AML-193 (cell line): ENCODE results near the gene CMTM3.
A peak's percentile ranks its signal among the peaks of the same experiment; 100 is the strongest.
"Not testable (repeated sequence)": the region's sequence is repeated elsewhere in the genome, so short reads cannot be mapped to it uniquely, and the experiment has no call there.

Experiments
- DNase-seq, 2 experiments: peaks; one replicate each; lab custom pipeline; 2025; lab: John Stamatoyannopoulos, UW

Gene CMTM3, protein sequence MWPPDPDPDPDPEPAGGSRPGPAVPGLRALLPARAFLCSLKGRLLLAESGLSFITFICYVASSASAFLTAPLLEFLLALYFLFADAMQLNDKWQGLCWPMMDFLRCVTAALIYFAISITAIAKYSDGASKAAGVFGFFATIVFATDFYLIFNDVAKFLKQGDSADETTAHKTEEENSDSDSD

DNA sequence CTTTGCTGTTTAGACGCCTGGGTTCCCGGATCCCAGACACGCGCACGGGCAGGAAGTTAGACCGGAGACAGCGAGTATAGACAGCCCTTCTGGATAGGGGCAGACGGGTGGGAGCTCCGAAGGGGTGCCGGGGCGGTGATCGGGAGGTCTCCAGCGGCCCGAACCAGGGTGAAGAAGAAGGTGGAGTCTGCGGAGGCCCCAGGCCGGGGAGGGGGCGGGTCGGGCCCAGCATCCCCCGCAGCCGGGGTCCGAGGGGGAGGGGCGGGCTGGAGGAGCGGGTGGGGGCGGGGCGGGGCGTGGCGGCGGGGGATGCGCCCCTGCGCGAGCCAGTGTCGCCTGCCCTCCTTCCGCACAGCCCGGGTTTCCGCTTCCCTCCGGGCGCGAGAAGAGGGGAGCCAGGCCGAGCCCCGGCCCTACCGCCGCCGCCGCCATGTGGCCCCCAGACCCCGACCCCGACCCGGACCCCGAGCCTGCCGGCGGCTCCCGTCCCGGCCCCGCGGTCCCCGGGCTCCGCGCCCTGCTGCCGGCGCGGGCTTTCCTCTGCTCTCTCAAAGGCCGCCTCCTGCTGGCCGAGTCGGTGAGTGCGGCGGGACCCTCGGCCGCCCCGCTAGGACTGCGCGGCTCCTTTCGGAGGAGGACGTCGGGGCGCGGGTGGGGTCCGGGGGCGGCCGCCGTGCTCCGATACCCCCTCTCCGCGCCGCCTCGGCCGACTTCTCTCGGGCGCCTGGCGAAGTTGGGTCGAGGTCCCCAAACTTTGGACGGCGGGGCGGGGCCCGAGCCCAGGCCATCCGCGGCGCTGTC is at the start of gene CMTM3:
TSS of gene CMTM3 (plus strand) at position 329 of the 801 bp plus-strand sequence. CDS start at position 431, 102 bp downstream.
- DNase-seq: peak; percentile 28 to 51

DNA sequence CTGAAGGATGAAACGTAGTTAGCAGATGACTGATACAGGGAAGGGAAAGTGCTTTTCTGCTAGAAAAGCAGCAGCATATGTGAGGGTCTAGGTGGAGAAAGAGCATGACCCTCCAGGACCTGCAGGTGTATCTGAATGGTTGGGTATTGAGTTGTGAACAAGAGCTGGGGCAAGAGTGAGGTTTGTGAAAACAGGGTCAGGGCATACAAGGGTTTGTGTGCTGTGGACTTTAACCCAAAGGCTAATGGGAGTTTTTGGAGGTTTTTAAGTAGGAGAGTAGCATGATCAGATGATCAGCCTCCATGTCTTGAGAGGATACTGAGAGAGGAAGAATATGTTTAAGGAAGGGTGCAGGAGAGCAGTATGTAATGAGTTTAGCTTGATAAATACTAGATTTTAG is 44.4 kb upstream of the CMTM3 start:
- no peak for DNase-seq

DNA sequence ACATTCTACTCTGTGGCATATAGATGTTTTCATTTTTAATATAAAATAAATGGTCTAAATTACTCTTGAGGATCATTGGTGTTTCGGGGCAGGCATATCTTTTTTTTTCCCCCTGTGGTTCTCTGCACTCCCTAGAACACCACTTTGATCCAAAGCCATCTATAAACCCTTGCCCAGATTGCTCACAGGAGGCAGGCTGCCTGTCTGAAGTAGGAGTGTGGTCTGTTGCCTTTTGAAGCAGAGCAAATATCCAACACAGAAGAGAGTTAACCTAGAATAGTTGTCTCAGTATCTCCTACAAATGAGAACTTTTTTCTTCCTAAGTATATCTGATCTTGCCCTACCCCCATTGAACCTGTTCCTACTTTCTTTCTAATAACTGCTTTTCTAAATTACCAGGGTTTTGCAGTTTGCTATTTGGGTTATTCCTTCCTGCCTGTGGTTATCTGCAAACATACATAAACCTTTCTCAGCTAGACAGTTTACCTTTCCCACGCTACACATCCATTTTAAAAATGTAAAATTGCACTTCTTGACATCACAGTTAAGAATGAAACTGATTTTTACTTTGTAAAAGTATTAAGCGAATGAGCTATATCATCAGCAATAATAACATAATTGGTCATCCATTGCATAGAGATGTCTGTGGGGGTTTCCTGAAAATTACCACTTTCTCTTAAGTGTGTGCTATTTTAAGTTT is 43.0 kb upstream of the CMTM3 start:
- no peak for DNase-seq

DNA sequence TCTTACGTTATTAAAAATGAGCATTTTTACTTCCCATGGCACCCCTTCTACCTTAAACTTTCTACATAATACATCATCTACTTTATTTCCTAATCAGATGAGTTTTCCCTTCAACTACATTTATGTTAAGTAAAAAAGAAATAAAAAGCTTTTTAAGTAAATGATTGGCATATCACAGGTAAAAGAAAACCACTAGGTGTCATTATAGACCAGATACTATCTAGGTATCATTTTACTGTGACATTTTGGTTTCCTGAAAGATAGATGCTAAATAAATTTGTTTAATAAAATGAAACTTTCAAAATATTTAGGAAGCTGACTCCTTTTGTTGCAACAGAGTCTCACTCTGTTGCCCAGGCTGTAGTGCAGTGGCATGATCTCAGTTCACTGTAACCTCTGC is 42.1 kb upstream of the CMTM3 start:
- DNase-seq: no peak

DNA sequence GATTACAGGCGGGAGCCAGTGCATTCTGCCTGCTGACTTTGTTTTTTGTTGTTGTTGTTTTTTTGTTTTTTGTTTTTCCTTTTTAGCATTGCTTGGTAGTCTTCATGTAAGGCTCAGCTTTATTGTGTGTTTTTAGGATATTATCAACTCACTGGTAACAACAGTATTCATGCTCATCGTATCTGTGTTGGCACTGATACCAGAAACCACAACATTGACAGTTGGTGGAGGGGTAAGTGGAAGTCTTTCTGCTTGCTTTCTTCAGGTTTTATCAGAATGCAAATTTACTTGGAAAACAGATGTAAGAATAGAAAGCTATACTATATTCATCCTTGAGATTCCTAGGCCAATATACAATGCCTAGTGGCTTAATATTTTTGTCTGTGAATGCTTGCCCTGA is 41.5 kb upstream of the CMTM3 start:
- no peak for DNase-seq

DNA sequence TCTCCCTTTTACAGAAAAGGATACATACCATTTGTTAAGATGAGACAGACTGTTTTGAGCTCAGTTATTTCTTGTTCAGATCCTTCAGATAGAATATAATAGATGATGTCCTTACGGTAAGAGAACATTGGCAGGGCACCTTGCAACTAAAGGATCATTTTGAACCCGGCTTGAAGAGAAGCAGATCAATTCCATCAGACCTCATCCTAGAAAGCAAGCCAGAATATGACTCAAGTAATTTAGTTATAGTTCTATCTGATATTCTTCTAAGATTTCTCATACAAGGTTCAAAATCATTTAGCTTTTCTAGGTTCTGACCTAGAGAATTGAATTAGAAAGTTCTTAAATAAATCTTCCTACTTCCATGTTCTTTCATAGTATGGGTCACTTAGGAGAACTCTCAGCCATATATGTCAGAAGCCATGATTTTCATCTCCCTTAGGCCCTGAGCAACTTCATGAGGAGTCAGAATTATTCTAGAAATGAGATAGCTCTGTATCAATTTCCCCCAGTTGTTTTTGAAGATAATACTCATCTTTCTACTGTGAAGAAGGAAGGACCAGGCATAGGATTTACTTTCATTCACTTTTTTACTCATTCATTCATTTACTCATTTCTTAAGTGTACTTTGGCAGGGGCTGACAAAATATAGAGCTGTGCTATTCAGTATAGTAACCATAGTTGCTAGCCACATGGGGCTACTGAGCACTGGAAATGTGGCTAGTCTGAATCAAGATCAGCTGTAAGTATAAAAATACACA is 40.8 kb upstream of the CMTM3 start:
- no peak for DNase-seq

DNA sequence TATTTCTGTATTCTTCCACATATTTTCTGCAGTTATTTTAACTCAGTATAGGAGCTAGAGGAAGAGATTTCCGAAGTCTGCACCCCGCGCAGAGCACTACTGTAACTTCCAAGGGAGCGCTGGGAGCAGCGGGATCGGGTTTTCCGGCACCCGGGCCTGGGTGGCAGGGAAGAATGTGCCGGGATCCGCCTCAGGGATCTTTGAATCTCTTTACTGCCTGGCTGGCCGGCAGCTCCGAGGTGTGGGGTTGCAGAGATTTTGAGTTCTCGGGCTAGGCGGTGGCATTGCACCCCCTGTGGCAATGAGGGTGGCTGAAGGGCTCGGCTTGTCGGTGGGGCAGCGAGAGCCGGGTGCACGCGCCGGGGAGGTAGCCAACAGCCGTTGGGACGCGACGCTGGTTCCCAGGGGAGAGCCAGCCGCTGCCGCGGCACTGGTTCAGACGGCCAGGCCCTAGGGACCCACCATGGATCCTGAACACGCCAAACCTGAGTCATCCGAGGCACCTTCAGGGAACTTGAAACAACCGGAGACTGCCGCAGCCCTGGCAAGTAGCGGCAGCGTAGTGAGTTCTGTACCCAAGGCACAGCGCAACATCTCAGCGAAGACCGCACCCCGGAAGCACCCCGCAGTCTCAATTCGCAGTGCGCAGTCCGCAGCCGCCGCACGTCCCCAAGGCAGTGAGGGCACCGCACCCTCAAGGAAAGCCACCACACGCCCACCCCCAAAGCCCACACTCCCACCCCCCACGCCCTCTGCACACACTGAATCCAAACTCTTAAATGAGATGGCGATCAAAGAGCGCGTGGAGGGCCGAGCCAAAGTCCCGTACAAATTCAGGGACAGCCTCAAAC is 38.2 kb upstream of the CMTM3 start, which contains the start of gene CMTM1:
TSS of gene CMTM1 (plus strand) at position 389 of the 851 bp plus-strand sequence. CDS start at position 464, 75 bp downstream.
- DNase-seq: no peak

DNA sequence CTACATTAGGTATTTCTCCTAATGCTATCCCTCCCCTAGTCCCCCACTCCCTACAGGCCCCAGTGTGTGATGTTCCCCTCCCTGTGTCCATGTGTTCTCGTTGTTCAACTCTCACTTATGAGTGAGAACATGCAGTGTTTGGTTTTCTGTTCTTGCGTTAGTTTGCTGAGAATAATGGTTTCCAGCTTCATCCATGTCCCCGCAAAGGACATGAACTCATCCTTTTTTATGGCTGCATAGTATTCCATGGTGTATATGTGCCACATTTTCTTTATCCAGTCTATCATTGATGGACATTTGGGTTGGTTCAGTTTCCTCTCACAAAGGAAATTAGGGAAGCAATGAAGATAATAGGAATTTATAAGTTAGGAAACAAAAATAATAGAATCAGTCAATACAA is 37.2 kb upstream of the CMTM3 start:
- not testable (repeated sequence) for DNase-seq

DNA sequence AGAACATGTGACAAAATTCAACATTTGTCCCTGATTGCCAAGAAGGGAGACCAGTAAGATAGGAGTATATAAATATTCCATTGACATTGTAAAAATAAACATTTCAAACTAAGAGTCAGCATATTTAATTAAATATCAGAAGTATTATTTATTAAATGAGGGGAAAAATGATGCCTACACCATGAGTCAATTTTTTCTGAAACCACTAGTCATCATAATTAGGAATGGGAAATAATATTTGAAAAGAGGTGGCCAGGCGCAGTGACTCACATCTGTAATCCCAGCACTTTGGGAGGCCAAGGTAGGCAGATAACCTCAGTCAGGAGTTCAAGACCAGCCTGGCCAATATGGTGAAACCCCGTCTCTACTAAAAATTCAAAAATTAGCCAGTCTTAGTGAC is 36.1 kb upstream of the CMTM3 start:
- no peak for DNase-seq

DNA sequence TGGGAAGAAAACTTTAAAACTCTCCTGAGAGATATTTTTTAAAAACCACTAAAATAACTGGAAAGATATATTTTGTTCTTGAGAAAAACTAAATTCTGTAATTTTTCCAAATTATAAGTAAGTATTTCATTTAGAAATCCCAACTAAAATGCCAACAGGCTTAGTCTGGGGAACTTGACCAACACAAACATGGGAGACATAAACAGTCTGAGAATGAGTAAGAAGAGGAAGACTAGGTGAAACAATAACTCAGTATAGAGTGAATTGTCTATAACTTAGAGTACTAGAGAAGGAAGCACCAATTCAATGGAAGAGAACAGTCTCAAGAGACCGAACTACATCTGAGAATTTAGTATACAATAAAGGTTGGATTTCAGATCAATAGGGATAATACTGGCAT is 35.4 kb upstream of the CMTM3 start:
- DNase-seq: no peak

DNA sequence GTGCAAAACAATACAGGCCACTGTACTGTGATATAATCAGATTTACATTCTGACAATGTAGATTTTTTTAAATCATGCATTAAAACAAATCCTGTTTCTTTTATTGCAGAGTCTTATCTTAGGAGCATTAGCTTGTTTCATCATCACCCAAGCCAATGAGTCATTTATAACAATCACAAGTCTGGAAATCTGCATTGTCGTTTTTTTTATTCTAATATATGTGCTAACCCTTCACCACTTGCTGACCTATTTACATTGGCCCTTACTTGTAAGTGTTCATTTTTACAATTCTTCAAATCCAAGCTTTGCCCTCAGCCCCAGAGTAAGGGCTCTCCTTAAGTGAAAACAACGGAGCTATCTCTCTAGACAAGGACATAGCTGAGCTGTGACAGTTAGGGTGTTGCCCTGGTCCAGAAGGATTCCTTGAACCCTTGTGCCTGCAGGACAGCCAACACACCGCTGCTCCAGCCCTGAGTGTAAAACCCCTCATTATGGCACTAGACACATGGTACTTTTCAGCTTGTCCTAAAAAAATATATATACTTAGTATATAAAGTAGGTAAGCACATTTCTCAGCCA is 34.6 kb upstream of the CMTM3 start:
- no peak for DNase-seq

DNA sequence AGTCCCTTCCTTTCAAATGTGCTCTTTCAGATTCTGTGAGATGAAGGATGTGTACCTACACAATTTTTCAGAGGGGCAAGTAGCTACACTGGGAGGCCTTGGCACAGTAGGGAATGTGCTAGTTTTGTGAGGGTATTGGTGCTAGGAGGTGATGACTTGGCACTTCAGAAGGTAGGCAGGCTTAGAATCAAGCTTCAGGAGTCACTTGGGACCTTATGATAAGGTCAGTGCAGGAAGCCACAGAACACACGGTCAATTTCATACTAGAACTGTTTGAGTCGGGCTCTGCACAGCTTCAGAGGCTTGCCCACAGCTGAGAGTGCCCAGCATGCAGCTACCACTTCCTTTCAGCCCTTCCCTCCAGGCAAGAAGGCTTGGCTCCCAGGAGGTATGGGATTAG is 32.1 kb upstream of the CMTM3 start:
- no peak for DNase-seq

DNA sequence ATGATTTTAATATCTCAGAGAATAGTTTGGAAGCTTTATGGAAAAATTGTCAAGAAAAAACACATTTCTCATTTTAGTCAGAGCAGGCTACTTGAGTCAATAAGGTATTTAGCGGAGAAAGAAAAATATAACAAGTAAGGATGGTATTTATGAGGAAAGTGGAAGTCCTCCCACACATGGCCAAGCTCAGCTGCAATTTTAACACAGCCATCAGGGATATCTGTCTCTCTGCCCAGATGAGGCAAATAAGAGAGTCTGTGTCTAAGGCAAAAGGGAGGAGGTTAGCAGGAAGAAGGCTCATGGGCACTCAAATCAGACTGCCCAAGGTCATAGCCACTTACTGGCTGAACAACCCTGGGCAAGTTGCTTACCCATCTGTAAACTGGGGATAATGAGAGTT is 30.4 kb upstream of the CMTM3 start:
- no peak for DNase-seq

DNA sequence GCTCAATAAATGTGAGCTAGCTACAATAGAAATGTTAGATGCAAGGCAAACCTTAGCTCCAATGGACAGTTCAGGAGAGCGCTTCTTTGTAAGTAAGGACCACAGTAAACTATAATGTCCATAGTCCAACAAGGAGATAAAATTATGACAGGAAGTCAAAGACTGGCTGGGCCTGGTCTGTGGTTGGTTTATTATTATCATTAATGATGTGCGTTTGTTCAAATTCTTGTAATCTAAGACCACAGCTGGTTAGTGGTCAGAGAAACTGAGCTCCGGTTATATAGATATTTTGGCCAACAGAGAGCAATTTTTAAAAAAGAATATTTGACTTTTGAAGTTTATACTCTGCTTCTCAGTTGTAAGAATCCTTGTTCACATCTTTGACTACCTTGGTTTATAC is 30.0 kb upstream of the CMTM3 start:
- no peak for DNase-seq

DNA sequence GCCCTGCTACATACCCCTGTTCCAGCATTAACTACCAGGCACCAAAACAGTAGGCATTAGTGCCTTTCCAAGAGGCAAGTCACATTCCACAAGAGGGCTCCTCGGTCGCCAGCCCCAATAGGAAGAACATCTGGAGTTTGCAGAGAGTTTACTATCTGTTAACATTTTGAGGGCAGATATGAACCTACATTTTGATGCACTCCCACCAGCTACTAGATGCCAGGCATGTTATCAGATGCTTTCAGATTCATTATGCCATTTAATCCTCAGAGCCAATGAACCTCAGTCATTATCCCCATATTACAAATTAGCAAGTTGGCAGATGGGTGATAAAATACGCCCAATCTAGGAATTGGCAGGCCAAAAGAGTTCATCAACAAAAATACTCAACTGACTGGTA is 29.4 kb upstream of the CMTM3 start:
- no peak for DNase-seq

DNA sequence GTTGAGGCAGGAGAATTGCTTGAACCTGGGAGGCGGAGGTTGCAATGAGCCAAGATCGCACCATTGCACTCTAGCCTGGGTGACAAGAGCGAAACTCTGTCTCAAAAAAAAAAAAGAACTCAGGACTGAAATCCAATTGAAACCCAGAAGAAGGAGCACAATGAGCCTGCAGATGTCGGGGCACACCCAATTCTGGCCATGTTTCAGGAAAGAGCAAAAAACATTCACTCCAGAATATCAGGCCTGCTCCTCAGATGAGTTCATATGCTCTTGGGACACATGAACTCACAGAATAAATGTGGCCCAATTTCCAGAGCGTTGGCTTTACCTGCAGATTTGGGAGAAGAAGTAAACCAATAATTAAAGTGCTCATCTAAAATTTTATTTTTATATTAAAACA is 28.2 kb upstream of the CMTM3 start:
- DNase-seq: no peak

DNA sequence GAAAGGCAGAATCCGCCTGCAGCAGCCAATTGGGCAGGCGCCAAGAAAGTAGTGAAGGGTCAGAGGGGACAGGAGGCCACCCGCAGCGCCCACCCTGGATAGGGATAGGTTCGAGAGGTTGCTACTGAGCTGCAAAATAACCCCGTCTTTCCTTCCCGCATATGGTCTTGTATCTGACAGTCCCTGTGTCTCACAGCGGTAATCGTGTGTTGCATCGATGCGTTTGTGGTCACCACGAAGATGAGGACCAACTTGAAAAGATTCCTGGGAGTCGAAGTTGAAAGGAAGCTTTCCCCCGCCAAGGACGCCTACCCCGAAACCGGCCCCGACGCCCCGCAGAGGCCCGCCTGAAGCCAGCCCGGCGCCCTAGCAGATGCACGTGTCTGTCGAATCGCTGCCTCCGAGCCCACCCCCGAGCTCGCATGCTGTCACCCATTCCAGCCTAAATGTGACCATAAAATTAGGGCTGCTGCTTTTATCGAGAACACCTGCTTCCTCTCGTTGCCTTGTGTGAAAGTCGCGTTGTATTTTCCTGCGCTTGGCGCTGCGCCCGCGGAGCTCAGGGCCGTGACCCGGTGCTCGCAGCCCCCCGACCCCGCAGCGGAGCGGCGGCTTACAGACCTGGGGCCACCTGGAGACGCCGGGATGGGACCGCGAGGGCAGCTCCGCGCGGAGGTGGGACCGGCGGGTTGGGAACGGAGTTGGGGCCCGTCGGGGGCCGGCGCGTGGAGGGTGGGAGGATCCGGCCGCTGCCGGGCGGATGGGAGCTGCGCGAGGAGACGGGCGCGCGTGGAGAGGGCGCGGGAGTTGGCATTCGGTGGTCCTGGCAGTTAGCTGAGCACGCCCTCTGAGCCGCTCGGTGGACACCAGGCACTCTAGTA is 25.6 kb upstream of the CMTM3 start, which contains the start of gene CMTM2:
TSS of gene CMTM2 (plus strand) at position 813 of the 881 bp plus-strand sequence. CDS start 145 bp downstream, outside the sequence.
- no peak for DNase-seq

DNA sequence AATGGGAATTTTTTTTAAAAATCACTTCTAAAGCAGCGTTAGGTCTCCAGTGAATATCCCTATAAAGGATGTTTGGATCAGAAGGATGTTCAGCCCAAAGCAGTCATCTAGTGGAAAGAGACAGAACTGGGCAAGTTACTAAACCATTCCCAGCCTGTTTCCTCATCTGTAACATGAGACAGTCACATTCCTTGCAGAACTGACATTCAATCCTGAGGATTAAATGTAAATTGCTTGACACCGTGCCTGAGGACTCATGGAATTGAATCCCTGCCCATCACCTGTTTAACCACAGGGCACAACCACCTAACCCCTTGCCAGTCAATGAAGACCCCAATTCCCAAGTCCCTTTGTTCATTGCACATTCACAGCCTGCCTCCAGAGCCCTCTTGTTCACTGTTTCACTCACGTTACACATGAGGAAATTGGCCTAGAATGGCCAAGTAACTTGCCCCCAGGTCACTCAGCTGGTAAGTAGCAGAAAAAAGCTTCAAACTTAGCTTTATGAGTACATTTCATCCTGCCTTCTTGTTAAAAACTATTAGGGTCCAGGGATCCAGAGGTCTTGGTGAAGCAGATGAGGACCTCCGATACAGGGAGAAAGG is 23.8 kb upstream of the CMTM3 start:
- DNase-seq: no peak

DNA sequence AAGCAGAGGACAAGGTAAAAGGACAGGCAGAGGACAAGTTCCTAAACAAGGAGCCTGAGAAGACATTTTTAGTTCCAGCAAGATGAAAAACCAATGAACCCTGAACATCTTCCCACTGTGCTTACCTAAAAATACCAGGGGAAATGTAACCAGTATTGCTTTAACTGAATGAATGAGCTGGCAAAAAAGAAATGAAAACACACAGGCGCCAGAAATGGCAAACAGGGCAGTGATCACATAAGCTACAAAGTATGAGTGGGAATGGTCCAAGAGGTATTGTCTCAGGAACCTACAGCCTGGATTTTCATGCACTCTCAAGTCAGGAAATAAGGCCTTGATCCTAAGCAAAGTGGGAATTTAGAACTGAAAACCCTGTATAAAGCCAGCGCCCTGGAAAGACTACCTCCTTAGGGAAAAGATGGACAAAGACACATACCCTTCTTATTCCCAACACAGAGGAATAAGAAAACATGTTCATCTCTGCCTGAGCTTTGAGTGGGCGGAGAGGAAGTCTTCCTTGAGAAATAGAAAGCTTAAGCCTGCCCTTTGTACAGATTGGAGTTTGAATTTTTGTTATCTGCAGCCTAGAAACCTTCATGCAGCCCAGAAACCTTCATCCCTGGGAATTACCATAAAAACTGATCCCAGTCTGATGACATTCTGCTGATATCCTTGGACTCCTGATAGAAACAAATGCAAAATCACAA is 23.1 kb upstream of the CMTM3 start:
- no peak for DNase-seq
